Gastroesophageal sphincter (tissue), 4 donors: ENCODE data around the gene CTSO. TPM values are rescaled to one million over a fixed set of nuclear protein-coding genes. Genes with fewer than 3 reads are reported as not detected.

Source experiments
- ATAC-seq: fragments of 150-250 bp; one replicate; pipeline ENCODE4 v1.9.1; 2016; ENCODE audit warnings: mild to moderate bottlenecking, moderate library complexity
- H3K27ac ChIP-seq, 4 donors: fragments of 200-600 bp; sonication (generic) in 3 of 4; 1 replicate in 3 of 4; 2 replicates in 1 of 4; pipeline ENCODE4 v1.5.1; 2016 to 2019
- H3K27me3 ChIP-seq: fragments of 200-600 bp; sonication (generic); one replicate; pipeline ENCODE4 v1.5.1; 2019
- H3K36me3 ChIP-seq, 2 donors: fragments of 200-600 bp; sonication (generic); one replicate each; pipeline ENCODE4 v1.5.1; 2019; ENCODE audit warnings: control low read depth in 1 of 2
- H3K4me1 ChIP-seq, 3 donors: fragments of 200-600 bp; sonication (generic); 1 replicate in 2 of 3; 2 replicates in 1 of 3; pipeline ENCODE4 v1.5.1; 2016 to 2019; ENCODE audit warnings: control low read depth in 2 of 3
- H3K4me3 ChIP-seq, 2 donors: fragments of 200-600 bp; sonication (generic); one replicate each; pipeline ENCODE4 v1.5.1; 2019; ENCODE audit warnings: mild to moderate bottlenecking in 1 of 2, moderate library complexity in 1 of 2
- H3K9me3 ChIP-seq, 3 donors: fragments of 200-600 bp; sonication (generic); one replicate each; pipeline ENCODE4 v1.5.1; 2017 to 2019; ENCODE audit warnings: control low read depth in 2 of 3
- CTCF ChIP-seq, 4 experiments: fragments of 200-600 bp in 2 of 4; fragments of 450-650 bp in 2 of 4; sonication (generic) in 1 of 4; IDR thresholded peaks; one replicate each; pipeline ENCODE4 v1.5.1; 2017 to 2019; ENCODE audit warnings: antibody characterized with exemption in 4 of 4, mild to moderate bottlenecking in 2 of 4, moderate library complexity in 2 of 4
- EP300 ChIP-seq: sonication (generic); formaldehyde crosslinking; IDR thresholded peaks from one replicate; pipeline ENCODE4 v1.6.1; 2017; ENCODE audit warnings: antibody characterized with exemption, mild to moderate bottlenecking
- POLR2A ChIP-seq, 2 donors: fragments of 450-650 bp; IDR thresholded peaks; one replicate each; pipeline ENCODE4 v1.6.1; 2017; ENCODE audit warnings: antibody characterized with exemption in 2 of 2, mild to moderate bottlenecking in 2 of 2, moderate library complexity in 1 of 2
- POLR2AphosphoS5 ChIP-seq: sonication (generic); formaldehyde crosslinking; IDR thresholded peaks from one replicate; pipeline ENCODE4 v1.6.1; 2017; ENCODE audit warnings: antibody characterized with exemption
- WGBS, 2 donors: methylation state at CpG; one replicate each; pipeline ENCODE4 v1.1.5; 2018; ENCODE audit warnings: low coverage in 1 of 2; 5-methylcytosine and 5-hydroxymethylcytosine counted together
- total RNA-seq, 4 donors: library from RNA; depleted of rRNA; stranded (reverse); fragments of >200 nt; gene quantifications; one replicate each; pipeline ENCODE4 v1.1.0, GENCODE V29; 2016

CTSO gene
- total RNA-seq, 4 donors from 2014 or later, result 16.6 to 36.8 (median 29.4) TPM

- Histone ChIP-seq H3K4me3 (no peak overlapping the region), H3K27me3 (no peaks in the 10 kb centered on the region), H3K27ac (no peak overlapping the region), H3K36me3 (no peaks in the 10 kb centered on the region), H3K9me3 (no peaks in the 10 kb centered on the region), H3K4me1 (no peaks in the 10 kb centered on the region)
- 83% methylated on average over 1 of the region's 2 CpGs; no CpG with 5 or more reads in 1 of the 2 donors for WGBS, 2 donors
- no peak for ATAC-seq
- TF ChIP-seq CTCF (IDR thresholded peaks at IDR 0.05), result no peak
- no peak for TF ChIP-seq EP300
- no peak for TF ChIP-seq POLR2A (IDR thresholded peaks at IDR 0.05)
- no peak for TF ChIP-seq POLR2AphosphoS5
Observed at GRCh38 chr4:155878611-155879010, 75.1 kb downstream of the CTSO start.

DNA sequence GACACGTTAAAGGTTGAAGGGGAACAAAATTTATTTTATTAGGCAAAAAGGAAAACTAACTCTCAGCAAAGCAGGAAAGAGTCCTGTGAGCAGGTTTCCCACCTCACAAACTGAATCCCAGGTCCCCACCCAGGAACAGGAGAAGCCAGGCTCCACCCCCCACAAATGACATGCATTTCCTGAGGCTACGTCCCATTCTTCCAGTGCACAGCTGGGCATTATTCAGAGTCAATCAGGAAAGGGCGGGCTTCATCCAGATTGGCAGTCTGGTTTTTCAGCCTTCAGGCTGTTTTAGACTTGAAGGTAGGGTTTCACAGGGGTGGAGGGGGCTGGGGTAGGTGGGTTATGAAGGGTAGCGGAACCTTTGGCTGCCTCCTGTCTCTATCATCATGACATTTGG lies 75.7 kb downstream of the CTSO start:
- WGBS, 2 donors, result 84 to 93% methylated on average over 2 to 4 of the region's 4 CpGs
- no peak overlapping the region for H3K4me3 ChIP-seq
- H3K27ac ChIP-seq, result no peak overlapping the region
- ATAC-seq, result no peak
- no peaks in the 10 kb centered on the region for H3K9me3 ChIP-seq
- H3K4me1 ChIP-seq, result no peaks in the 10 kb centered on the region
- TF ChIP-seq POLR2A (IDR thresholded peaks at IDR 0.05) (no peak), CTCF (IDR thresholded peaks at IDR 0.05) (no peak), POLR2AphosphoS5 (no peak), EP300 (no peak)
- H3K36me3 ChIP-seq, result no peaks in the 10 kb centered on the region
- no peaks in the 10 kb centered on the region for H3K27me3 ChIP-seq

- no peaks in the 10 kb centered on the region for H3K27me3 ChIP-seq
- no peak for TF ChIP-seq CTCF (IDR thresholded peaks at IDR 0.05)
- no peak for TF ChIP-seq POLR2AphosphoS5
- TF ChIP-seq POLR2A (IDR thresholded peaks at IDR 0.05), result no peak
- no peak for TF ChIP-seq EP300
- WGBS, 2 donors, result 83 to 100% methylated on average over 1 of the region's 1 CpG
- no peaks in the 10 kb centered on the region for H3K36me3 ChIP-seq
- no peak overlapping the region for H3K27ac ChIP-seq
- H3K4me1 ChIP-seq, result no peaks in the 10 kb centered on the region
- ATAC-seq, result no peak
- H3K4me3 ChIP-seq, result no peak overlapping the region
- no peaks in the 10 kb centered on the region for H3K9me3 ChIP-seq
Observed at GRCh38 chr4:155875878-155876277, 77.8 kb downstream of the CTSO start.

Other genes with a start within 250 kb of the CTSO start
- gene GUCY1B1, start 194.8 kb downstream of the CTSO start, total RNA-seq, result 100 to 1,000 TPM in 1 of 4 donors, 10 to 100 TPM in 3; 44.2 to 101 (median 86.9) TPM
- gene ASIC5, start 87.6 kb downstream of the CTSO start, total RNA-seq, result not detected
- gene TDO2, start 50.2 kb downstream of the CTSO start, total RNA-seq, result under 1 TPM in 1 of 4 donors, not detected in 3; 0.08 TPM